OCI-LY7 (cell line): Measurements from ENCODE around the gene C1orf21. TPM values are rescaled to one million over a fixed set of nuclear protein-coding genes. Genes with fewer than 3 reads are reported as not detected.

ENCODE experiments used
- BruUV-seq: library from RNA; stranded (reverse); fragments of 400-500 nt; replicated peaks from 2 replicates; lab custom pipeline; 2021; lab: Mats Ljungman, UMichigan
- CTCF ChIA-PET: fragments of 300-600 bp; sonication (Branson Sonifier 250); formaldehyde crosslinking; loops from one replicate; lab custom pipeline; 2022; ENCODE audit warnings: antibody characterized with exemption; ENCODE audit not compliant: unreplicated experiment; lab: Charles Lee
- POLR2A ChIA-PET: fragments of 300-600 bp; sonication (Branson Sonifier 250); formaldehyde crosslinking; loops from one replicate; lab custom pipeline; 2022; ENCODE audit warnings: antibody characterized with exemption; lab: Charles Lee
- DNase-seq: peaks from one replicate; pipeline ENCODE4 v3.0.0-alpha.2; 2015; ENCODE audit warnings: low spot score
- H2AFZ ChIP-seq: fragments of 200-600 bp; sonication (generic), shearing (Covaris generic); 2 replicates; pipeline ENCODE4 v1.6.1; 2014; ENCODE audit warnings: mild to moderate bottlenecking, antibody characterized with exemption, low read length, moderate library complexity
- H3K27ac ChIP-seq: fragments of 200-600 bp; sonication (generic); 2 replicates; pipeline ENCODE4 v1.5.1; 2014; ENCODE audit warnings: mixed run types, low read depth, mild to moderate bottlenecking, moderate library complexity, low read length, inconsistent platforms; ENCODE audit not compliant: poor library complexity, severe bottlenecking
- H3K36me3 ChIP-seq: fragments of 200-600 bp; sonication (generic); 2 replicates; pipeline ENCODE4 v1.6.1; 2014; ENCODE audit warnings: mild to moderate bottlenecking, antibody characterized with exemption, low read length, moderate library complexity, mixed read lengths; ENCODE audit not compliant: insufficient read depth
- H3K4me1 ChIP-seq: fragments of 200-600 bp; sonication (generic); 2 replicates; pipeline ENCODE4 v1.5.1; 2014; ENCODE audit warnings: mild to moderate bottlenecking, low read length; ENCODE audit not compliant: insufficient read depth, poor library complexity, severe bottlenecking
- H3K4me2 ChIP-seq: fragments of 200-600 bp; sonication (generic); 2 replicates; pipeline ENCODE4 v1.6.1; 2014; ENCODE audit warnings: mild to moderate bottlenecking, low read length
- H3K4me3 ChIP-seq: fragments of 200-600 bp; sonication (generic); 2 replicates; pipeline ENCODE4 v1.5.1; 2014; ENCODE audit warnings: mild to moderate bottlenecking, low read depth, low read length; ENCODE audit not compliant: poor library complexity, severe bottlenecking
- H3K79me2 ChIP-seq: fragments of 200-600 bp; sonication (generic); 2 replicates; pipeline ENCODE4 v1.6.1; 2016; ENCODE audit warnings: low read depth, mild to moderate bottlenecking, low read length, moderate library complexity, mixed read lengths; ENCODE audit not compliant: insufficient read depth
- H3K9me2 ChIP-seq: fragments of 200-600 bp; sonication (generic); 2 replicates; pipeline ENCODE4 v1.6.1; 2016; ENCODE audit warnings: mild to moderate bottlenecking, low read length, mixed read lengths; ENCODE audit not compliant: insufficient read depth
- H3K9me3 ChIP-seq: fragments of 200-600 bp; sonication (generic); 2 replicates; pipeline ENCODE4 v1.6.1; 2014; ENCODE audit warnings: mild to moderate bottlenecking, mixed run types, low read length, mixed read lengths
- H4K20me1 ChIP-seq: fragments of 200-600 bp; sonication (generic); 2 replicates; pipeline ENCODE4 v1.6.1; 2014; ENCODE audit warnings: mild to moderate bottlenecking, antibody characterized with exemption, low read length, moderate library complexity, mixed read lengths; ENCODE audit not compliant: insufficient read depth
- EZH2phosphoT487 ChIP-seq: fragments of 200-600 bp; sonication (generic); IDR thresholded peaks from 2 replicates; pipeline ENCODE4 v1.6.1; 2018; ENCODE audit warnings: low read depth, borderline replicate concordance, mild to moderate bottlenecking, mixed run types, antibody characterized with exemption, low read length, moderate library complexity, mixed read lengths
- intact Hi-C: fragments of 100-400 bp; cut with micrococcal nuclease; formaldehyde crosslinking; loops from one replicate; pipeline ENCODE4 v1.10.0; 2022; ENCODE audit not compliant: unreplicated experiment
- total RNA-seq, 2 experiments: library from RNA; depleted of rRNA in 1 of 2; stranded (reverse); fragments of >200 nt in 1 of 2; shearing (Covaris generic) in 1 of 2; gene quantifications; 2 replicates each; pipeline ENCODE4 v1.2.3, GENCODE V29; 2014 to 2022
- TF ChIP-seq, protein P1 (sequence below): fragments of 200-600 bp; sonication (generic); conservative IDR thresholded peaks from 2 replicates; pipeline ENCODE4 v1.5.1; 2014; ENCODE audit warnings: mild to moderate bottlenecking, antibody characterized with exemption, low read length, moderate library complexity, mixed read lengths

Gene C1orf21
- total RNA-seq, 2 experiments from 2014 or later, result not detected

DNA sequence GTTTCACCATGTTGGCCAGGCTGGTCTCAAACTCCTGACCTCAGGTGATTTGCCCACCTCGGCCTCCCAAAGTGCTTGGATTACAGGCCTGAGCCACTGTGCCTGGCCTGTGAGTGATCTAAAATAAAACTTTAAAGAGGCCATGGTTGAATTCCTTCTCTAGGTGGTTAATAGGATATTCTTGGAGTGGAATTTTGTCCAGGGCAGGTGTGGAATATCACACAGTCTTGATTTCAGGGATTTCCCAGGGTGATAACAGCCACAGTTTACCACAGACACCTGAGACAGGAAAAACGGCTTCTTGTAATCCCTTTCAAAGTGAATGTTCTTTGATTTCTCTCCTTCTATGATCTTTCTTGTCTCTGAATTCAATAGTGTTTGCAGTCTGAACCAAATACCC, 32.1 kb upstream of the C1orf21 start:
- H3K36me3 ChIP-seq, result no peaks in the 10 kb centered on the region
- H3K4me3 ChIP-seq, result no peak overlapping the region
- intact Hi-C loops, result no loop called here
- no TSS peak for BruUV-seq
- ChIA-PET CTCF (no interaction called here), POLR2A (interaction anchor here (1.2 kb wide), 1 partner anchor 108 kb away, joined by 4 read pairs; no protein-coding TSS in a partner anchor)
- H3K27ac ChIP-seq, result no peak overlapping the region
- no peak overlapping the region for H3K4me2 ChIP-seq
- no peaks in the 10 kb centered on the region for H3K79me2 ChIP-seq
- H3K4me1 ChIP-seq, result no peaks in the 10 kb centered on the region
- no peaks in the 10 kb centered on the region for H4K20me1 ChIP-seq
- no peak overlapping the region for H2AFZ ChIP-seq
- H3K9me3 ChIP-seq, result no peaks in the 10 kb centered on the region
- TF ChIP-seq, protein P1, sequence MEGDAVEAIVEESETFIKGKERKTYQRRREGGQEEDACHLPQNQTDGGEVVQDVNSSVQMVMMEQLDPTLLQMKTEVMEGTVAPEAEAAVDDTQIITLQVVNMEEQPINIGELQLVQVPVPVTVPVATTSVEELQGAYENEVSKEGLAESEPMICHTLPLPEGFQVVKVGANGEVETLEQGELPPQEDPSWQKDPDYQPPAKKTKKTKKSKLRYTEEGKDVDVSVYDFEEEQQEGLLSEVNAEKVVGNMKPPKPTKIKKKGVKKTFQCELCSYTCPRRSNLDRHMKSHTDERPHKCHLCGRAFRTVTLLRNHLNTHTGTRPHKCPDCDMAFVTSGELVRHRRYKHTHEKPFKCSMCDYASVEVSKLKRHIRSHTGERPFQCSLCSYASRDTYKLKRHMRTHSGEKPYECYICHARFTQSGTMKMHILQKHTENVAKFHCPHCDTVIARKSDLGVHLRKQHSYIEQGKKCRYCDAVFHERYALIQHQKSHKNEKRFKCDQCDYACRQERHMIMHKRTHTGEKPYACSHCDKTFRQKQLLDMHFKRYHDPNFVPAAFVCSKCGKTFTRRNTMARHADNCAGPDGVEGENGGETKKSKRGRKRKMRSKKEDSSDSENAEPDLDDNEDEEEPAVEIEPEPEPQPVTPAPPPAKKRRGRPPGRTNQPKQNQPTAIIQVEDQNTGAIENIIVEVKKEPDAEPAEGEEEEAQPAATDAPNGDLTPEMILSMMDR, result no peak
- no peak for TF ChIP-seq EZH2phosphoT487
- no peak for DNase-seq
- H3K9me2 ChIP-seq, result no peaks in the 10 kb centered on the region

DNA sequence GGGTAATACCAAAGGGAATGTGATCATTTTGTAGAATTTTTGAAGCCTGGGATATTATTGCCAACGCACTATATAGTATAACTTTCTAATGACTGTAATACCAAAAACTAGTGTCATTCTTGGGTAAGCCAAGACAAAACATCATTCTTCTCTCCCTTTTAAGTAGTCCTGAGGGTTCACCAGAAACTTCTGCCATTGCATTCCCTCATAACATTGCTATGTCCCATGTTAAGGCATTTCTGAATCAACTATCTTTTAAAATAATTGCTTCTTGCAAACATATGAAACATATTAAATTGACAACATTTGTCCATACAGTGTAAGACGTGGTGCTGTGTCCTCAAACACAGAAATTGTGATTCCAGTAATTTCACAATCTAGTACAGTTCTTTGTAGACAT, 29.9 kb upstream of the C1orf21 start:
- intact Hi-C loops, result no loop called here
- TF ChIP-seq, protein P1, result no peak
- no peak for TF ChIP-seq EZH2phosphoT487
- H3K4me1 ChIP-seq, result no peaks in the 10 kb centered on the region
- no peaks in the 10 kb centered on the region for H3K36me3 ChIP-seq
- H3K4me2 ChIP-seq, result no peak overlapping the region
- no peak for DNase-seq
- BruUV-seq, result no TSS peak
- H4K20me1 ChIP-seq, result no peaks in the 10 kb centered on the region
- ChIA-PET CTCF (no interaction called here), POLR2A (no interaction called here)
- H3K9me3 ChIP-seq, result no peaks in the 10 kb centered on the region
- no peak overlapping the region for H2AFZ ChIP-seq
- H3K27ac ChIP-seq, result no peak overlapping the region
- no peaks in the 10 kb centered on the region for H3K9me2 ChIP-seq
- H3K79me2 ChIP-seq, result no peaks in the 10 kb centered on the region
- no peak overlapping the region for H3K4me3 ChIP-seq

DNA sequence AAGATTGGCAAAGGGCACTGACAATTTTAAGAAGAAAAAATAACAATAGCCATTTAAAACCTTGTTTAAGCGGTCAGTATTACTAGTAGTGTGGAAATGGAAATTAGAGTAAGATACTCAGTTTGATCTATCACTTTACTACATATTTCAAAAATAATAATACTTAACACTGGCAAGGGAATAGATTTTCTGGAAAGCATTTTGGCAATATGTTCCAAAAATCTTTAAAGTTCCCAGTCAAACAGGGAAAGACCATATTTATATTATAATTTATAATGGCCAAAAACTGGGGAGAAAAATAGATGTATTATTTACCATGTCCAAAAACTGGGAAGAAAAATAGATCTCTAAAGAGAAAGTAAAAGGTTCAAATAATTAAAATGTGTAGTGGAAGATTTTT, 28.6 kb upstream of the C1orf21 start:
- Histone ChIP-seq H3K79me2 (no peaks in the 10 kb centered on the region), H3K9me2 (no peaks in the 10 kb centered on the region), H4K20me1 (no peaks in the 10 kb centered on the region), H3K4me3 (no peak overlapping the region), H3K4me1 (no peaks in the 10 kb centered on the region), H3K4me2 (no peak overlapping the region), H2AFZ (no peak overlapping the region), H3K27ac (no peak overlapping the region), H3K36me3 (no peaks in the 10 kb centered on the region), H3K9me3 (no peaks in the 10 kb centered on the region)
- intact Hi-C loops, result no loop called here
- no TSS peak for BruUV-seq
- POLR2A ChIA-PET, result interaction anchor here (0.7 kb wide), 1 partner anchor 142 kb away, joined by 3 read pairs; no protein-coding TSS in a partner anchor
- CTCF ChIA-PET, result interaction anchor here (0.6 kb wide), 1 partner anchor 18 kb away, joined by 3 read pairs; no protein-coding TSS in a partner anchor
- DNase-seq, result no peak
- TF ChIP-seq EZH2phosphoT487, result no peak
- TF ChIP-seq, protein P1, result no peak
